HG03521 (cell line): ENCODE data around the gene WDR86.

Experiments
- ATAC-seq: cut with Tn5 transposase; IDR thresholded peaks from one replicate; pipeline ENCODE4 v1.9.1; 2021; ENCODE audit warnings: mild to moderate bottlenecking, moderate library complexity; ENCODE audit not compliant: unreplicated experiment

Gene WDR86, protein sequence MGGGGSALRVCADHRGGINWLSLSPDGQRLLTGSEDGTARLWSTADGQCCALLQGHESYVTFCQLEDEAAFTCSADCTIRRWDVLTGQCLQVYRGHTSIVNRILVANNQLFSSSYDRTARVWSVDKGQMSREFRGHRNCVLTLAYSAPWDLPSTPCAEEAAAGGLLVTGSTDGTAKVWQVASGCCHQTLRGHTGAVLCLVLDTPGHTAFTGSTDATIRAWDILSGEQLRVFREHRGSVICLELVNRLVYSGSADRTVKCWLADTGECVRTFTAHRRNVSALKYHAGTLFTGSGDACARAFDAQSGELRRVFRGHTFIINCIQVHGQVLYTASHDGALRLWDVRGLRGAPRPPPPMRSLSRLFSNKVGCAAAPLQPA

DNA sequence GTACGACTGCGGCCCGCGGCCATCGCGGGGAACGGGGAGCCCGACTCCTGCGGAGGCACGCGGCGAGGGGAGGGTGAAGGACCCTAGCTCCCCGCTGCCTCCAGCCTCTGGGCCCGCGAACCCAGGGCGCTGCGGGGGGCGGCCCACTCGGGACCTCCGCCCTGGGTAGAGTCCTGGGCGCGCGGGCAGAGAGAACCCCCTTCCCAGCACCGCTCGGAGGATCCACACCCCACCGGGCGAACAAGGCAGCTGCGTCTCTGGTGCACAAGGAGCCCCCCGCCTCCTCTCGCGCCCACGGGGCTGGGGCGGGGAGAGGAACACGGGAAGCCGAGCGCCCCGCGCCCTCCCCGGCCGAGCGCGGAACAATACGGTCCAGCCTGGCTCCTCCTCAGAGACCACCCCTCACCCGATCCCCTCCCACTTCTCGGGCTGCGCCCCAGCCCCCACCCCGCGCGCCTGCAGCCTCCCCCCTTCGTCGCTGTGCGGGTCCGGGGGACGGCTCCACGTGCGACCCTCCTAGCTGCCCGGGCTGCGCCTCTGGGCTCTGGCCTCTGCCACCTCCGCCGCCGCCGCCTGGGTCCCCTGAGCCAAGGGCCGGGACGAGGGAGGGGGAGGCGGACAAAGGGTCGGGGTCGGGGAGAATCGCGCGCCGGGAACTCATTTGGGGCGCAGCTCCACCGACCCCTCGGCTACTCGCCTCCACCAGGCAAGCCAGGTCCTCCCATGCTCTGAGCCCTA is at the start of gene WDR86:
Gene WDR86 (minus strand): TSS at position 372 of the 738 bp plus-strand sequence. CDS start 449 bp downstream, outside the sequence.
- no peak for ATAC-seq

DNA sequence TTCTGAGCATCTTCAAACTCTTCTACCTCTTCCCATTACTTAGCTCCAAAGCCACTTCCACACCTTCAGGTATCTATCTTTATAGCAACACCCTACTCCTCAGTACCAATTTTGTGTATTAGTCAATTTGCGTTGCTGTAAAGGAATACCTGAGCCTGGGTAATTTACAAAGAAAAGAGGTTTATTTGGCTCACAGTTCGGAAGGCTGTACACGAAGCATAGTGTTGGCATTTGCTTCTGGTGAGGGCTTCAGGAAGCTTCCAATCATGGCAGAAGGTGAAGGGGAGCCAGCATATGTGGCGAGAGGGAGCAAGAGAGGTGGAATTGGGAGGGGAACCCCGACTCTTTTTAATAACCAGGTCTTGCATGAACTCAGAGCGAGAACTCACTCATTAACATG is 47.7 kb upstream of the WDR86 start:
- ATAC-seq: no peak

DNA sequence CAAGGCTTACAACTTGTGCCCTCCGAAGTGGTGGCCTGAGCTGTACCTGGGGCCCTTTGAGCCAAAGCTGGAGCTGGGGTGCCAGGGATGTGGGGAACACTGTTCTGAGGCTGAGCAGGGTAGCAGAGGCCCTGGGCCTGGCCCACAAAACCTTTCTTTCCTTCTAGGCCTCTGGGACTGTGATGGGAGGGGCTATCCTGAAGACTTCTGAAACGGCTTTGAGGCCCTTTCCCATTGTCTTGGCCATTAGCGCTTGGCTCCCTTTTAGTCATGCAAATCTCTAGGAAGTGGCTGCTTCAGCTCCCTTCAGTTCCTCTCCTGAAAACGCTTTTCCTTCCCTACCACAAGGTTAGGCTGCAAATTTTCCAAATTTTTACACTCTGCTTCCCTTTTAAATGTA is 46.9 kb upstream of the WDR86 start:
- ATAC-seq: no peak

GRCh38 chr7:151456276-151456675 is 46.4 kb upstream of the WDR86 start:
- no peak for ATAC-seq

DNA sequence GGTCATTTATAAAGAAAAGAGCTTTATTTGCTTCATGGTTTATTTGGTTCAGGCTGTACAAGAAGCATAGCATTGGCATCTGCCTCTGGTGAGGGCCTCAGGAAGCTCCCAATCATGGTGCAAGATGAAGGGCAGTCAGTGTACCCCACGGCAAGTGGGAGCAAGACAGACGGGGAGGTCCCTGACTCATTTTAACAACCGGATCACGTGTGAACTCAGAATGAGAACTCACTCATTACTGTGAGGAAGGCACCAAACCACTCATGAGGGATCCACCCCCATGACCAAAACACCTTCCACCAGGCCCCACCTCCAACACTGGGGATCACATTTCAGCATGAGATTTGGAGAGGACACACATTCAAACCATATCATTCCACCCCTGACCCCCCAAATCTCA is 45.9 kb upstream of the WDR86 start:
- ATAC-seq: no peak

- ATAC-seq: no peak
These were observed 45.2 kb upstream of the WDR86 start for GRCh38 chr7:151454932-151455530.

GRCh38 chr7:151454305-151454704 is 44.5 kb upstream of the WDR86 start:
- ATAC-seq: no peak

GRCh38 chr7:151453326-151453791 is 43.5 kb upstream of the WDR86 start:
- ATAC-seq: no peak

- ATAC-seq: no peak
These were observed 43.0 kb upstream of the WDR86 start for GRCh38 chr7:151452680-151453325.

GRCh38 chr7:151451626-151452571 is 42.1 kb upstream of the WDR86 start:
- ATAC-seq: no peak

DNA sequence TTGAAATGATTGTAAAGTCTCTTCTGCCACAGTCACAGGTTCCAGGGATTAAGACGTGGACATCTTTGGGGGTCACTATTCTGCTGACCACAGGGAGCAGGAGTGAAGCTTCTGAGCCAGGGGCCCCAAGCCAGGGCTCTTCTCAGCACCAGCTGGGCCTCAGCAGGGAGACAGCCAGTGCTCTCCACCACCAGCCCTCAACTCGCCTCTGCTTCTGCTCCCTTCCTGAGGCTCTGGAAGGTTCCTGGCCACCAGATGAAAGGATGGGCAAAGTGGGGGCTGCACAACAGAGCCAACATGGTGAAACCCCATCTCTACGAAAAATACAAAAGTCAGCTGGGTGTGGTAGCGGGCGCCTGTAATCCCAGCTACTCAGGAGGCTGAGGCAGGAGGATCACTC is 41.3 kb upstream of the WDR86 start:
- no peak for ATAC-seq

DNA sequence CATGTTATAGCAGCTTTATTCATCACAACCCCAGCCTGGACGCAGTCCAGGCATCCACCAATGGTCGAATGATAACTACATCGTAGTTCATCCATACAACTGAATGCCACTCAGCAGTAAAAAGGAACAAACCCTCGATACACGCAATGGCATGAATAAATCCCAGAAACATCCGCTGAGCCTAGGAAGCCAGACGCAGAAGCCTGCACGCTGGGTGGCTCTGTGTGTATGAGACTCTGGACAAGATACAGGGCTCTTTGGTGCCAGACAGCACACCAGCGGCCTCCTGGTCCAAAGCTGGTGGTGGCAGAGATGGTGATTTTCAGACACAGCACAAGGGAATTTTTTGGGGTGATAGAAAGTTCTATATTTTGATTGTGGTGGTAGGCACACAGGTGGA is 40.2 kb upstream of the WDR86 start:
- ATAC-seq: no peak

GRCh38 chr7:151448261-151449252 is 38.7 kb upstream of the WDR86 start:
- ATAC-seq: peak; percentile 56

DNA sequence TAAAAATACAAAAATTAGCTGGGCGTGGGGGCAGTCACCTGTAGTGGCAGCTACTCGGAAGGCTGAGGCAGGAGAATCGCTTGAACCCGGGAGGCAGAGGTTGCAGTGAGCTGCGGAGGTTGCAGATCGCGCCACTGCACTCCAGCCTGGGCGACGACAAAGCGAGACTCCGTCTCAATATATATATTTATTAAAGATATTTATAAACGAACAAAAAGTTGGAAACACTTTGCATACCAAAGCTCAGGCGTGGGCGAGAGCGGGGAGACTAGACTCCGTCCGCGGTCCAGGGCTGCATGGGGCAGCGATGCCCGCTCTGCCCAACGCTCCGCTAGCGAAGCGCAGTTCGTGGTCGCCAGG is 38.0 kb upstream of the WDR86 start:
- no peak for ATAC-seq

GRCh38 chr7:151447312-151447711 is 37.5 kb upstream of the WDR86 start:
- no peak for ATAC-seq

DNA sequence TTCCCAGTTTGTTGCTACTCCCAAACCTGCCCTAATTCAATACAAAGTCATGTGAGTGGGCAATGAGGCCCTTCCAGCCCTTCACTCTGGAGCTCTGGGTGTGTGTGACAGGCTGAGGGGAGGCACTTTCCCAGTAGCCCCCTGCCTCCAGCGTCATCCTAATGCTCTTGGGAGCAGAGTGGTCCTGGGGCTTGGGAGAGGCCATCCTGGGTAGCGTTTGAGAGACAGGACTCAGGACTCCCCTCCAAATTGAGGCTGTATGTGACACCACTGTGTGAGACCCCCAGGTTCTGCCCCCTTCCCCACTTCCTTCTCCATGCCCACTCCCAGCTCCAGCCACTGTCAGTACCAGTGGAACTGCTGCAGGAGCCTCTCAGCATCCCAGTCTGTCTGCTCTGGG is 36.6 kb upstream of the WDR86 start:
- ATAC-seq: no peak

- ATAC-seq: no peak
These were observed 34.8 kb upstream of the WDR86 start for GRCh38 chr7:151444632-151445031.

- no peak for ATAC-seq
These were observed 33.1 kb upstream of the WDR86 start for GRCh38 chr7:151442776-151443496.
